ENCODE results near the gene KMT2E.

KMT2E gene

GRCh38 chr7:105084581-105084980 is 70.6 kb downstream of the KMT2E start:
- H4K20me1 ChIP-seq (ENCODE audit: insufficient read depth, low read length), result no peaks in the 10 kb centered on the region
- no peaks in the 10 kb centered on the region for H3K79me2 ChIP-seq (ENCODE audit: insufficient read depth, low read length)
- no peaks in the 10 kb centered on the region for H3K9me2 ChIP-seq (ENCODE audit: low read depth, low read length)
- no peak overlapping the region for H3K4me2 ChIP-seq (ENCODE audit: low read length)
- peaks cover 86% of the 10 kb centered on the region for H3K36me3 ChIP-seq (ENCODE audit: insufficient read depth, low read length)
- TF ChIP-seq EZH2 (IDR thresholded peaks at IDR 0.05; ENCODE audit: borderline replicate concordance, low read length), result no peak
- H3K4me1 ChIP-seq (ENCODE audit: insufficient read depth, low read length, severe bottlenecking), result no peaks in the 10 kb centered on the region
- H3K9me3 ChIP-seq (ENCODE audit: low read length), result no peaks in the 10 kb centered on the region
- 0 out of 2 replicates have a peak, but pooled peaks cover 5% of the 10 kb centered on the region for H3F3A ChIP-seq (ENCODE audit: insufficient read depth, low read length)
- H3K4me3 ChIP-seq (ENCODE audit: low read depth, low read length, poor library complexity, severe bottlenecking), result no peak overlapping the region
- H3K9ac ChIP-seq (ENCODE audit: low read length), result no peak overlapping the region
- no peak overlapping the region for H2AFZ ChIP-seq (ENCODE audit: low read length)
- no peaks in the 10 kb centered on the region for H3K27me3 ChIP-seq (ENCODE audit: insufficient read depth, low read length)
- H3K27ac ChIP-seq (ENCODE audit: low read depth, low read length, poor library complexity, severe bottlenecking), result no peak overlapping the region

DNA sequence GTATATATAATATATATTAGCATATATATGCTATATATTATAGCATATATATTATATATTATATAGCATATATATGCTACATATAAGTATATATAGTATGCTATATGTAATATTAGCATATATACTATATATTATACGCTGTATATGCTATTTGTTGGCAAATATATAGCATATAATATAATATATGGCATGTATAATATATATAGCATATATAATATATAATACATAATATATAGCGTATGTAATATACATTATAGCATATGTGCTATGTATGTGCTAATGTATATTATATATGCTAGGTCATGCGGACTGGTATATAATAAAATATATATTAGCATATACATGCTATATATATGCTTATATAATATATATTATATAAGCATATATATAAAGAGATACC is 72.8 kb downstream of the KMT2E start:
- Histone ChIP-seq H3K9me3 (ENCODE audit: low read length) (no peaks in the 10 kb centered on the region), H3K4me1 (ENCODE audit: insufficient read depth, low read length, severe bottlenecking) (no peaks in the 10 kb centered on the region), H2AFZ (ENCODE audit: low read length) (no peak overlapping the region), H3K27ac (ENCODE audit: low read depth, low read length, poor library complexity, severe bottlenecking) (no peak overlapping the region), H3K4me2 (ENCODE audit: low read length) (no peak overlapping the region), H3K36me3 (ENCODE audit: insufficient read depth, low read length) (peaks cover 88% of the 10 kb centered on the region), H3K27me3 (ENCODE audit: insufficient read depth, low read length) (no peaks in the 10 kb centered on the region), H3K9ac (ENCODE audit: low read length) (no peak overlapping the region), H3K9me2 (ENCODE audit: low read depth, low read length) (no peaks in the 10 kb centered on the region), H4K20me1 (ENCODE audit: insufficient read depth, low read length) (no peaks in the 10 kb centered on the region), H3K79me2 (ENCODE audit: insufficient read depth, low read length) (0 out of 2 replicates have a peak, but pooled peaks cover 3% of the 10 kb centered on the region), H3F3A (ENCODE audit: insufficient read depth, low read length) (0 out of 2 replicates have a peak, but pooled peaks cover 2% of the 10 kb centered on the region), H3K4me3 (ENCODE audit: low read depth, low read length, poor library complexity, severe bottlenecking) (no peak overlapping the region)
- TF ChIP-seq, protein P1, sequence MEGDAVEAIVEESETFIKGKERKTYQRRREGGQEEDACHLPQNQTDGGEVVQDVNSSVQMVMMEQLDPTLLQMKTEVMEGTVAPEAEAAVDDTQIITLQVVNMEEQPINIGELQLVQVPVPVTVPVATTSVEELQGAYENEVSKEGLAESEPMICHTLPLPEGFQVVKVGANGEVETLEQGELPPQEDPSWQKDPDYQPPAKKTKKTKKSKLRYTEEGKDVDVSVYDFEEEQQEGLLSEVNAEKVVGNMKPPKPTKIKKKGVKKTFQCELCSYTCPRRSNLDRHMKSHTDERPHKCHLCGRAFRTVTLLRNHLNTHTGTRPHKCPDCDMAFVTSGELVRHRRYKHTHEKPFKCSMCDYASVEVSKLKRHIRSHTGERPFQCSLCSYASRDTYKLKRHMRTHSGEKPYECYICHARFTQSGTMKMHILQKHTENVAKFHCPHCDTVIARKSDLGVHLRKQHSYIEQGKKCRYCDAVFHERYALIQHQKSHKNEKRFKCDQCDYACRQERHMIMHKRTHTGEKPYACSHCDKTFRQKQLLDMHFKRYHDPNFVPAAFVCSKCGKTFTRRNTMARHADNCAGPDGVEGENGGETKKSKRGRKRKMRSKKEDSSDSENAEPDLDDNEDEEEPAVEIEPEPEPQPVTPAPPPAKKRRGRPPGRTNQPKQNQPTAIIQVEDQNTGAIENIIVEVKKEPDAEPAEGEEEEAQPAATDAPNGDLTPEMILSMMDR (IDR thresholded peaks at IDR 0.05; ENCODE audit: low read length), result no peak
- no peak for TF ChIP-seq EZH2 (IDR thresholded peaks at IDR 0.05; ENCODE audit: borderline replicate concordance, low read length)

GRCh38 chr7:105087981-105088380 is 74.0 kb downstream of the KMT2E start:
- Histone ChIP-seq H3K36me3 (ENCODE audit: insufficient read depth, low read length) (peaks cover 88% of the 10 kb centered on the region), H3K4me2 (ENCODE audit: low read length) (no peak overlapping the region), H3K27ac (ENCODE audit: low read depth, low read length, poor library complexity, severe bottlenecking) (no peak overlapping the region), H3K27me3 (ENCODE audit: insufficient read depth, low read length) (no peaks in the 10 kb centered on the region), H3F3A (ENCODE audit: insufficient read depth, low read length) (no peaks in the 10 kb centered on the region), H3K9me2 (ENCODE audit: low read depth, low read length) (no peaks in the 10 kb centered on the region), H3K9me3 (ENCODE audit: low read length) (no peaks in the 10 kb centered on the region), H3K4me3 (ENCODE audit: low read depth, low read length, poor library complexity, severe bottlenecking) (no peak overlapping the region), H3K79me2 (ENCODE audit: insufficient read depth, low read length) (0 out of 2 replicates have a peak, but pooled peaks cover 3% of the 10 kb centered on the region), H3K9ac (ENCODE audit: low read length) (no peak overlapping the region), H4K20me1 (ENCODE audit: insufficient read depth, low read length) (no peaks in the 10 kb centered on the region), H2AFZ (ENCODE audit: low read length) (no peak overlapping the region), H3K4me1 (ENCODE audit: insufficient read depth, low read length, severe bottlenecking) (no peaks in the 10 kb centered on the region)
- TF ChIP-seq EZH2 (IDR thresholded peaks at IDR 0.05; ENCODE audit: borderline replicate concordance, low read length), result no peak
- TF ChIP-seq, protein P1 (IDR thresholded peaks at IDR 0.05; ENCODE audit: low read length), result no peak

DNA sequence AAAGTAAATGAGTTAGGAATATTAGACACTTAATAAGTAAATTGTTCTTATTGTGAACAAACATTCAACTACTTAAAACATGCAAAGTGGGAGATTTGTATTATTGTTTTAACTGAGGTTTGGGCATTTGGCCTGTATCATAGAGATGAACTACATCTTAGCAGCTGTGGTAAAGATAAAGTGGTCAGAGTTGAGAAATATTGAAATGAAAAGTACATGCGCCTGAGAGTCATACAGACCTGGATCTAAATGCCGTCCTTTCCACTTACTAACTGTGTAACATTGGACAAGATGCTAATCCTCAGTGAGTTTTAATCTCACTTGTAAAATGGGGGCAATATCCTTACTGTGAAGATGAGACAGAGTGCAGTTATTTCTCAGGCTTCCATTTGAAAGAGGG is 74.5 kb downstream of the KMT2E start:
- no peak overlapping the region for H3K9ac ChIP-seq (ENCODE audit: low read length)
- no peaks in the 10 kb centered on the region for H4K20me1 ChIP-seq (ENCODE audit: insufficient read depth, low read length)
- H3K4me3 ChIP-seq (ENCODE audit: low read depth, low read length, poor library complexity, severe bottlenecking), result no peak overlapping the region
- H3K27me3 ChIP-seq (ENCODE audit: insufficient read depth, low read length), result no peaks in the 10 kb centered on the region
- no peak overlapping the region for H3K4me2 ChIP-seq (ENCODE audit: low read length)
- peaks cover 88% of the 10 kb centered on the region for H3K36me3 ChIP-seq (ENCODE audit: insufficient read depth, low read length)
- no peak overlapping the region for H3K27ac ChIP-seq (ENCODE audit: low read depth, low read length, poor library complexity, severe bottlenecking)
- TF ChIP-seq EZH2 (IDR thresholded peaks at IDR 0.05; ENCODE audit: borderline replicate concordance, low read length), result no peak
- TF ChIP-seq, protein P1 (IDR thresholded peaks at IDR 0.05; ENCODE audit: low read length), result no peak
- H2AFZ ChIP-seq (ENCODE audit: low read length), result no peak overlapping the region
- H3K9me3 ChIP-seq (ENCODE audit: low read length), result no peaks in the 10 kb centered on the region
- H3F3A ChIP-seq (ENCODE audit: insufficient read depth, low read length), result no peaks in the 10 kb centered on the region
- H3K79me2 ChIP-seq (ENCODE audit: insufficient read depth, low read length), result 0 out of 2 replicates have a peak, but pooled peaks cover 3% of the 10 kb centered on the region
- no peaks in the 10 kb centered on the region for H3K4me1 ChIP-seq (ENCODE audit: insufficient read depth, low read length, severe bottlenecking)
- no peaks in the 10 kb centered on the region for H3K9me2 ChIP-seq (ENCODE audit: low read depth, low read length)
